Activated CD4-positive, CD25-positive, alpha-beta regulatory T cell treated with anti-CD3 and anti-CD28 coated beads, Interleukin-2, amount 50 U/mL, for 24 hours (primary cell): ENCODE data around the gene FAM124A.

Source experiments
- ATAC-seq, 2 donors: fragments of 150-1000 bp; cut with Tn5 transposase; one replicate each; pipeline ENCODE4 v1.10.0; 2021; ENCODE audit warnings: mild to moderate bottlenecking in 1 of 2, moderate library complexity in 1 of 2

FAM124A gene

DNA sequence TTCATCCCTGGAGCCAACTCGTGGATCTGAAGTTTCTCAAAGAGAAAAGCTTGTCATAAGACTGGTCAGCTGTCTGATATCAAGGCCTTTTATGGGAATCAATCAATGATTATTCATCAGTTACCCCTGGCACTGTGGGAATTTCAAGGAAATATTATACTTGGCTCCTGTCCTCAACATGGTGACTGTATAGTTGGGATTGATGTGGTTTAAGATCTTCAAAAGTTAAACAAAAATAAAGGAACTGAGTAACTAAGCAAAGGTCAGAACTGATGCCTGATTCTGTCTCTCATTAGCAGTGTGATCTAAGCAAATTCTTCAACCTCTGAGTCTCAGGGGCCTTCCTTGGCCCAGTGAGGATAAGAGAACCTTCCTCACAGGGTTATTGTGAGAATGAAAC, 95.1 kb downstream of the FAM124A start:
- no peak for ATAC-seq

DNA sequence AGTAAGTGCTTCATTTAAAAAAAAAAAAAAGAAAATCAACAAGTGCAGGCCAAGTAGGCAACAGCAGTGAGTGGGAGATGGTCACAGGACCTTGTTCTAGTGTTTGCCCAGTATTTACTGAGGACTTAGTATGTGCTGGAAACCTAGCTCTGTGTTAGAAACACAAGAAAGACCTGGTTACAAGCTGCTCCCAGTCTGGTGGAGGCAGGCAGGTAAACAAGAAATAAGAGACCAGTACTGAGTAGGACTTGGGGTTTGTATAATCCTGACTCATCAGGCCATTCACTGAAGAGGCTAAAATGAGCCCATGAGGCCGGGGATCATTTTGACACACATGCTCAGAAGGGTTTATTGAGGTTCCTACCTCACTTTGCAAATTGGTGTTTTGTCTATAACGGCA, 95.8 kb downstream of the FAM124A start:
- no peak for ATAC-seq

DNA sequence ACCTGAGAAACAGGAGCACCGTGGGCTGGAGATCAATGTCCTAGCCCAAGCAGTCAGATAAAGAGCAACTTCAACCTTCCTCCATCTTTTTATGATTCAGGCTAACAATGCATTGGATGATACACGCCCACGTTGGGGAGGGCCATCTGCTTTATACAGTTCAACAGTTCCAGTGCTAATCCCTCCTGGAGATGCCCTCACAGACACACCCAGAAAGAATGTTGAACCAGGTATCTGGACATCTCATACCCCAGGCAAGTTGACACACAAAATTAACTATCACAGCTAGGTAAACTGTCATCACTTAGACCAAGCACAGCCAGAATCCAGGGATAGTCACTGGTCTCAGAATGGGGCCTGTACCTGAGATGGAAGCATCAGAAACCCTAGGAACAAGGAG, 96.7 kb downstream of the FAM124A start:
- no peak for ATAC-seq

DNA sequence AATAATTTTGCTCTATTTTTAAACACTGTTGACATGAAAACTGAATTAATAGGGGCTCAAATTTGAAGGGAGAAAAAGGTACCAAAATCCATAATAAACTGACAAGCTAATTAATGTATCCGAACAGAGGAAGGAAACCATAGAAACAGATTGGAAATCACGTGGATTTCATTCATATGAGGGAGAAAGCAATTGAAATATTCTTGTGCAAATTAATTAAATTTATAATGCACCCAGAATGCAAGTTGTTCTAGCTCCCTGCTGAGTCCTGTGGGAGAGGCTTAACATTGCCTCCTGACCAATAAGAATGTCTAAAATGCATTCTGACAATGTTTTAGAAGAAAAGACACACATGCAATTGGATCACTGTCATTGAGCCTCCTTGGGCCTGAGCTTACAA, 99.6 kb downstream of the FAM124A start:
- no peak for ATAC-seq

DNA sequence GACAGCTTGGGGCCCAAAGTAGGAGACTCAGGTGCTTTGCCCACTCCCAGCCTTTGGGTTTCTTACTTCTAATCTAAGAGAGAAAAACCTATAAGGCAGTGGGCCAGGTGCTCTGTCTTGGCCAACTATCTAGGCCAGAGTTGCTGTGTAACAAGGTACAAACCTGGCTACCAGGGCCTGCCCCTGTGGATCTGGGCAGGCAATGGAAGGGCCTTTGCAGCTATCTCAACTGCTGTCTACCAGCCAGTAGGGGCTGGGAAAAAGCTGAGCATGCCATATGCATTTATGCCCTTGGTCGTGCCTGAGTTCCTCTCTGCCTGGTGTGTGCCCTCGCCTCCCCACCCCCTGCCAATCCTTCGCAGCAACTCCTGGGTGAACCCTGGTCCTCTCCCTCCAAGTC, 100.6 kb downstream of the FAM124A start:
- no peak for ATAC-seq

DNA sequence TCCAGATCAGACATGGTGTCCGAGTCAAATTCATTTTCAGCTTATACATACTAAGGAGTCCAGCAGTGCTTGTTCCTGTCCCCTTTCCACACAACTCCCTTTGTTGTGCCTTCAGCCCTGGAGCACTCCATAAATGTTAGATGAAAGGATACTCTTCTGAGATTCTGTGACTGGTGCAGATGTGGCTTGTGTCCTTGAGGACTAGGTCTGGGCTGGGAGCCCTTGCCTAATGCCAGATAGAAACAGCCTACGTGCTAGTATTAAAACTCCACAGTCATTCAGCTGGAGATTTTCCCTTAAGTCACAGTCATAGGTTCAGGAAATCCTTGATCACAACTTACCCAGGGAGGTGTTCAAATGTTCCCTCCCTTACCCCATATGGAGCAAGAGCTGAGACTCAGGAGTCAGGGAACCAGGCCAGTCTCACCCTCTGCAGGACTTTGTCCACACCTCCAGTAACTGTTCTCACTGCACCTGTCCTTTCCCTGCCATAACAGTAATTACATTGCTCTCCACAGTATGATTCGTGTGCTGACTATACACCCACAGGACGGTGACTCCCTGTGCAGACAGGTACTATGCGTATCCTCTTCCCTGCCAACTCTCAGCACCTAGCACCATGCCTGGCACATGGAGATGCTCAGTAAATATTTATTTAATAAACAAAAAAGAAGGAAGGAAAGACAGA, 101.8 kb downstream of the FAM124A start:
- ATAC-seq = no peak

DNA sequence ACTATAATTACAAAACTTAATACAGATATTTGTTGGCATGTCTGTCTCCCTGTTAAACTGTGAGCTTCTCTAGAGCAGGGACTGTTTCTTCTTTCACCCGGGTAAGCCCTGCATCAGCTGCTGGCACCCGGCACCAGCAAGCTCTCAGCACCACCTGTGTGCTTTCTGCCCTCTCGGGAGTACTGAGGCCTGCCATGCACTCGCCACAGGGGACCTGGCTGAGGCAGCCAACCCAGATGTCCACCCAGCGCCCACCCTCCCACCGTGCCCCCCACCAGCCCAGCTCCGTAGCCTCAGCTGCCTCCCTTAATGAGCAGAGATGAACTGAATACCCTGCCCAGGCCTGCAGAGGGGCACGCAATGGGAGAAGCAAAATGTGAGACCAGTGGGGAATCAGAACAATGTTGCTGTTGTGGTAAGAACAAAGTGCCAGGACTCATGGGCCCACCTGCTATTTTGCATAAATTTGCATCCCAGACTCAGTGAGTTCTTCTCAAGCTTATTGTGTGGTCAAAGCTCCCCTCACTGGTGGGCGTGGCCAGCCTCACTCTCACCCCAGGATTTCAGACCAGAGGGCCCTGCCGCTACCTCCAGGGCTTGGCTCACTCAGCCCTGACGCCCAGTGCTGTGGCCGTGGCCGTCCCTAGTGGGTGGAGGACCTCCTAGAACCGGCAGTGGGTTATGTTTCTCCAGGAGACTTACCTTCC, 102.7 kb downstream of the FAM124A start:
- ATAC-seq = no peak

DNA sequence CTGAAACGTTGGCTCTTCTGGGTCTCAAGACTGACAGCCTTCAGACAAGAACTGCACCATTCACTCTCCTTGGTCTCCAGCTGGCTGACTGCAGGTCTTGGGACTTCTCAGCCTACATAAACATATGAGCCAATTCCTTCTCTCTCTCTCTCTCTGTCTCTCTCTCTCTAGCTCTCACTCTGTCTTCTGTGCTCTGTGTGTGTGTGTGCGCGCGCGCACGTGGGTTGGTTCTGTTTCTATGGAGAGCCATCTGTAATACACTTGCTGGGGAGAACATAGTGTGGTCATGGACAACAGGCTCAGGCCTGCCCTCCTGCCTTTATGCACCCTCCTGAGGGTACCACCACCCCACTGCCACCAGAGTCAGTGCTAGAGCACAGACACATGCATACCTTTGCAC, 103.6 kb downstream of the FAM124A start:
- ATAC-seq = no peak

DNA sequence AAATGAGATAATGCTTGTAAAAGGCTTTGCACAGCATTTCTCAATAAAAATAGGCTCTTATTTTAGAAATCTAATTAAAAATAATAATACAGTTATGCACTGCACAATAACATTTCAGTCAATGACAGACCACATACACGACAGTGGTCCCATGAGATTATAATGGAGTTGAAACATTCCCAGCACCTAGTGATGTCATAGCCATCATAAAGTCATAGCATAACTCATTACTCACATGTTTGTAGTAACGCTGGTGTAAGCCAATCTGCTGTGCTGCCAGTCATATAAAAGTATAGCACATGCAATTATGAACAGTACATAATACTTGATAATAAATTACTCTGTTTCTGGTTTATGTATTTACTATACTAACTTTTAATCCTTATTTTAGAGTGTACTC, 104.6 kb downstream of the FAM124A start:
- ATAC-seq = no peak

DNA sequence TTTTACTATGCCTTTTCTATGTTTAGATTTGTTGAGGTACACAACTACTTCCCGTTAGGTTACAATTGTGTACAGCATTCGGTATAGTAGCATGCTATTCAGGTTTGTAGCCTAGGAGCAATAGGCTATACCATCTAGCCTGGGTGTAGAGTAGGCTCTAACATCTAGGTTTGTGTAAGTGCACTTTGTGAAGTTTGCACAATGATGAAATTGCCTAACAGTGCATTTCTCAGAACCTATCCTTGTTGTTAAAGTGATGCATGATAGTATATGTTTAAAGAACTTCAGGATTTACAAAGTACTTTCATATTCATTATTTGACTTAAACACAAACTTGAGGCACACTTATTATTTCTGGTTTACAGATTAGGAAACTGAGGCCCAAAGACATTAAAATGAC, 105.8 kb downstream of the FAM124A start:
- no peak for ATAC-seq

DNA sequence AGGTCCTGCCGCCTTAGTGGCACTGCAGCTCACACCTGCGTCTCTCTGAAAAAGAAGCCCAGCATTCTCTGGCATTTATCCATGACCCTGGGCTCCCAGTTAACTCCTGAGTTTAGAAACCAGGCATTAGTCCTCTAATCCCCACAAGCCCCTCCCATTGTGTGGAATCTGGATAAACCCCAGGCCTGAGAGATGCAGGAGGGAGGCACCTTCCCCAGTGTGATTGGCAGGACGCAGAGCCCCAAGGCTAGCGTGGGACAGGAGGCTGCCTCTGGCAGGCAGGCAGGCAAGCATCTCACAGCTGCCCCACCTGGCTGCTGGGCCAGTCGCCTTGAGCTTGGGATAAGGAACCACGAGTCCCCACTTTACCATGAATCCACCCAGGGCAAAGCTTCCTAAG, 106.3 kb downstream of the FAM124A start:
- no peak for ATAC-seq

DNA sequence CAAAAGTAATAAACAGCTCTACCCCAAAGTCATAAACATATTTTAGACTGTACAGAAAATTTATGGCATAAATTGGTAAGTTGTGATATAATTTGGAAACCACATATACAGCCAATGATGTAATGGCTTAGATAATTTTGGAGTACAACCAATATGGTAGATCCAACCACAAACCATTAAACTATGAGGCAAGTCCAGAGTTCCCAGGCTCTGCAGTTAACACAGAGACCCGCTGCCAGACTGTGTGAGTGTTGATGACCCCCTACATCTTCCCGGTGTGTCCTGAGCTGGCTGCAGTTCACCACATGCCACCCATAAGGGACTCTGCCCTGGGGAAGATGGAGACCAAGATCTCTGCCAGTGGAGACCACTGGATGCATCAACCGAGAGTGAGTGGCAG, 107.4 kb downstream of the FAM124A start:
- no peak for ATAC-seq

DNA sequence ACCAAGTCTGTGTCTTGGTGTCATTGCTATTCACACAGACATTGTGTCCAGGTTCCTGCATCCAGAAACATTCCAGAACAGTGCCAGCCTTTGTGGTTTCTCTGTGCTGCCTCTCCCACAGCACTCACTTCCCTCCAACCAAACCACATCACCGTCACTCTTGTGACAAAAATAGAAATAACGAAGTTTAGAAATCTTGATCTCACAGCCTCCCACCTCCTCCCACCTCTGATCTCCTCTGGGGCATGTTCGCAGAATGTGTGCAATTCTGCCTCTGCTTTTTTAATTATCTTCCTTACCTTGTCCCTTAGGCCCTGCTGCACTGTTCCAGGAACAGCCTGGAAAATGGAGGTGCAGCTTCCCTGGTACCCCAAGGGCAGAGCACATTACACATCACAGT, 108.6 kb downstream of the FAM124A start:
- ATAC-seq = no peak

DNA sequence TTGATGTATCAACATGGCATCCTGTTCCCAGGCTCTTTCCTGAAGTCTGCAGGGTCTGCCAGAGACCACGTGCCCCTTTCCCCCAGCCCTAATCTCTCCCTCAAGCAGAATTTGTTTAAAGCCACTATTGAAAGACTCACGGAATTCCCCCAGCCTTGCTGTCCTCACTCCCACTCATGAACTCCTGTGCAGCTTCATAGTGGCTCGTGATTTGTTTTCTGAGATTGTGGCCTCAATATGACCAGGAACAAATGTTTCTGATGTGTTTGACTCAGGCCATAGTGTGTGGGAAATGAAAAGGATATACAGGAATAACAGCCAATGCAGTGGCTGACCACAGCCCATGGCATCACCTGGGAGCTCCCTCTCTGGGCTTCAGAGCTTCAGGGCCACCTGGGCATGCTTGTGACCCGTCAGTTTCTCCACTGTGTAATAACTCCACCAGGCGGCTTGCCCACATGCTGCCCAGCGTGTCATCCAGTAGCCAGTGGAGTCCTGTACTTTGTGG, 109.2 kb downstream of the FAM124A start:
- ATAC-seq = no peak

DNA sequence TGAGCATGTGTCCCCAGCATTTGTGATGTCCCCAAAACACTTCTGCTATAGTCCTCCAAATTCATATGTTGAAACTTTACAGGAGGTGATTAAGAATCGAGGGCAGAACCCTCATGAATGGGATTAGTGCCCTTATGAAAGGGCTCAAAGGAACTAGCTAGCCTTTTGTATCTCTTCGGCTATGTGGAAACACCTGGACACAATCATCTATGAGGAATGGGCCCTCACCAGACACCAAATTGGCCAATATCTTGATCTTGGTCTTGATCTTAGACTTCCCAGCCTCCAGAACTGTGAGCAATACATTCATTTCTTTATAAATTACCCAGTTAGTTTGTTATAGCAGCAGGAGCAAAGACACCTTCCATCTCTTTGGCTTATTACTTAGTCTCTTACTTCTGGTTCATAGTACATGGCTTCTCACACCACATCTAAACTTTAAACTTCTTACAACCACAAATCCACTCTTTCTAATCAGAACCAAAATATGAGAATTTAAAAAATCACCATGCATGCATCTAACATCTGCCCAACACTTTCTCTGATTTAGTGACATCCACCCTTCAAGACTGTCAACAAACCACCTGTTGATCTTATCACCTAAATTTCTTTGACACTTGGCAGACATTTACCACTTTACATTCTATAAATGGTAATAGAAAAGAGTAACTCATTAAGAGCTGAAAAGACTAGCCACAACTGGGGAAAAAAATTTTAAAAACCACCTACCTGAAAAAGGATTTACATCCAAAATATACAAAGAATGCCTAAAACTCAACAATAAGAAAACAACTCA, 110.6 kb downstream of the FAM124A start:
- ATAC-seq = no peak

DNA sequence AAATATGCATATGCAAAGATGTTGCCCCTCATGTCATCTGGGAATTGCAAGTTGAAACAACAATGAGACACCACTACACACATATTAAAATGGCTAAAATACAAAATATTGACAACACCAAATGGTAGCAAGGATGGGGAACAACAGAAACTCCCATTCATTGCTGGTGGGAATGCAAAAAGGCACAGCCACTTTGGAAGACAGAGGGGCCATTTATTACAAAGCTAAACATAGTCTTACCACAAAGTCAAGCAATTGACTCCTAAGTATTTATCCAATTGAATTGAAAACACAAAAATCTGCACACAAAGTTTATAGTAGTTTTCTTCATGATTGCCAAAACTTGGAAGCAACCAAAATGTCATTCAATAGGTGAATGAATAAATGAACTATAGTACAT, 111.2 kb downstream of the FAM124A start:
- ATAC-seq = no peak

DNA sequence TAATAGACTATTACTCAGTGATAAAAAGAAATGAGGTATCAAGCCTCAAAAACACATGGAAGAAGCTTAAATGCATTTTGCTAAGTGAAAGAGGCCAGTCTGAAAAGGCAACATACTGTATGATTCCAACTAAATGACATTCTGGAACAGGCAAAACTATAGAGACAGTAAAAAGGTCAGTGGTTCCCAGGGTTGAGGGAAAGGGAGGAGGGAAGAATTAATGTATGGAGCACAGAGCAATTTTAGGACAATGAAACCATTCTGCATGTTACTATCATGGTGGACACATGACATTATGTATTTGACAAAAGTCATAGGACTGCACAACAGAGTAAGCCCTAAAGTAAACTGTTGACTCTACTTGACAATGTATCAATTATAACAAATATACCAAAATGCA, 111.6 kb downstream of the FAM124A start:
- no peak for ATAC-seq
